BJ (cell line): ENCODE data around the gene HMG20B. TPM values are rescaled to one million over a fixed set of nuclear protein-coding genes. Genes with fewer than 3 reads are reported as not detected.

Source experiments
- CTCF ChIA-PET: fragments of 350-600 bp; formaldehyde crosslinking; extraction: SDS; loops from one replicate; lab custom pipeline; 2021; ENCODE audit warnings: antibody characterized with exemption, inconsistent platforms; lab: Yijun Ruan, JAX
- POLR2A ChIA-PET: fragments of 300-600 bp; sonication (Branson Sonifier 250); formaldehyde crosslinking; extraction: SDS; loops from one replicate; lab custom pipeline; 2021; ENCODE audit warnings: antibody characterized with exemption; lab: Charles Lee
- DNase-seq: peaks from one replicate; pipeline ENCODE4 v3.0.0-alpha.2; 2011; ENCODE audit warnings: low read depth
- H3K27me3 ChIP-seq: 2 replicates; pipeline ENCODE4 v1.6.0; 2011; ENCODE audit warnings: low read length; ENCODE audit not compliant: control insufficient read depth, insufficient read depth
- H3K36me3 ChIP-seq: 2 replicates; pipeline ENCODE4 v1.5.1; 2011; ENCODE audit warnings: low read length; ENCODE audit not compliant: control insufficient read depth, insufficient read depth
- H3K4me3 ChIP-seq: 2 replicates; pipeline ENCODE4 v1.5.1; 2011; ENCODE audit warnings: low read depth, mild to moderate bottlenecking, control low read depth, low read length
- polyA plus RNA-seq: library from polyadenylated mRNA; depleted of rRNA; stranded (reverse); fragments of >200 nt; gene quantifications from 2 replicates; pipeline ENCODE4 v1.2.3, GENCODE V29; 2011; rRNA removed
- small RNA-seq: library from RNA; depleted of rRNA; stranded (forward); fragments of <200 nt; gene quantifications from one replicate; pipeline ENCODE3, GENCODE V24; 2012; ENCODE audit warnings: low replicate concordance, low read depth; ENCODE audit not compliant: insufficient read length
- TF ChIP-seq, protein P1 (sequence below): IDR thresholded peaks from 2 replicates; pipeline ENCODE4 v1.5.1; 2011; ENCODE audit warnings: low read depth, mild to moderate bottlenecking, control low read depth, inconsistent platforms, low read length, moderate library complexity; ENCODE audit not compliant: insufficient read depth

HMG20B gene
- polyA plus RNA-seq, 1 experiment, result 54.2 TPM

DNA sequence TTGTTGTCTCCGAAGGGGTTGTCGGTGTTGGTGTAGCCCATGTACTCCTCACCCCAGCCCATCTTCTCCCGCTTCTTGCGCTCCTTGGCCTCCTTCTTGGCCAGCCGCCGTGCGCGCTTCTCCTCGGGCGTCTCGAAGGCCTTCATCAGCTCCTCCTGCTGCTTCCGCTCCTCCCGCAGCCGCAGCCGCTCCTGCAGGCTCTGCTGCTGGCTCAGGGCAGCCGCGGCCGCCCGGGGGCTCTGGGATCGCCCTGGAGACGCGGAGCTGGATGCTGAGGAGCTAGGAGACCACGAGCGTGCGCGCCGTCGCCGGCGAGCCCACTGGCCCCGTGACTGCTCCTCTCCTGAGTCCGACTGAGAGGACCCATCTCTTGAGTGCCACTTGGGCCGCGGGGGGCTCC is 51.0 kb downstream of the HMG20B start:
- no peak for DNase-seq
- ChIA-PET POLR2A (no interaction called here), CTCF (no interaction called here)
- H3K4me3 ChIP-seq, result no peak overlapping the region
- TF ChIP-seq, protein P1, sequence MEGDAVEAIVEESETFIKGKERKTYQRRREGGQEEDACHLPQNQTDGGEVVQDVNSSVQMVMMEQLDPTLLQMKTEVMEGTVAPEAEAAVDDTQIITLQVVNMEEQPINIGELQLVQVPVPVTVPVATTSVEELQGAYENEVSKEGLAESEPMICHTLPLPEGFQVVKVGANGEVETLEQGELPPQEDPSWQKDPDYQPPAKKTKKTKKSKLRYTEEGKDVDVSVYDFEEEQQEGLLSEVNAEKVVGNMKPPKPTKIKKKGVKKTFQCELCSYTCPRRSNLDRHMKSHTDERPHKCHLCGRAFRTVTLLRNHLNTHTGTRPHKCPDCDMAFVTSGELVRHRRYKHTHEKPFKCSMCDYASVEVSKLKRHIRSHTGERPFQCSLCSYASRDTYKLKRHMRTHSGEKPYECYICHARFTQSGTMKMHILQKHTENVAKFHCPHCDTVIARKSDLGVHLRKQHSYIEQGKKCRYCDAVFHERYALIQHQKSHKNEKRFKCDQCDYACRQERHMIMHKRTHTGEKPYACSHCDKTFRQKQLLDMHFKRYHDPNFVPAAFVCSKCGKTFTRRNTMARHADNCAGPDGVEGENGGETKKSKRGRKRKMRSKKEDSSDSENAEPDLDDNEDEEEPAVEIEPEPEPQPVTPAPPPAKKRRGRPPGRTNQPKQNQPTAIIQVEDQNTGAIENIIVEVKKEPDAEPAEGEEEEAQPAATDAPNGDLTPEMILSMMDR, result no peak
- H3K27me3 ChIP-seq, result no peaks in the 10 kb centered on the region
- H3K36me3 ChIP-seq, result peaks cover 11% of the 10 kb centered on the region

DNA sequence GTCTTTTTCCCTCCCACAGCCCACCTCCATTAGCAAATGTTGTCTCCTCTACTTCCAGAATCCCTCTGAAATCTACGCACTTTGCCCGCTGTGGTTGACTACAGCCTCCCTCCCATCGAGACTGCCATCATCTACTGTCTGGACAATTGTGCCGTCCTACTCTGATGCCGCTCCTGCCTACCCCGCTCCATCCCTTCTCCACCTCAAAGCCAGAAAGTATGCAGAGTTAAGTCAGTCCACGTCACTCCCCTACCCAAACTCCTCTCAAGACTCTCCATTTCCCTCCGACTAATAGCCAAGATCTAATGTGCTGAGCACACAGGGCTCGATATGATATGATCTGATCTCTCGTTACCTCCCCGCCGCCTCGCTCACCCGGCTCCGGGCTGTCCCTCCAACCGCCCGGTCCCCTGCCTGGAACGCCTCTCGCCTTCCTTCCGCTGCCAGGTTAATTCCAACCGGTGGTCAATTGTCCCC is 53.3 kb downstream of the HMG20B start:
- CTCF ChIA-PET, result interaction anchor here (1.0 kb wide), 1 partner anchor 81 kb away, joined by 3 read pairs; no protein-coding TSS in a partner anchor

DNA sequence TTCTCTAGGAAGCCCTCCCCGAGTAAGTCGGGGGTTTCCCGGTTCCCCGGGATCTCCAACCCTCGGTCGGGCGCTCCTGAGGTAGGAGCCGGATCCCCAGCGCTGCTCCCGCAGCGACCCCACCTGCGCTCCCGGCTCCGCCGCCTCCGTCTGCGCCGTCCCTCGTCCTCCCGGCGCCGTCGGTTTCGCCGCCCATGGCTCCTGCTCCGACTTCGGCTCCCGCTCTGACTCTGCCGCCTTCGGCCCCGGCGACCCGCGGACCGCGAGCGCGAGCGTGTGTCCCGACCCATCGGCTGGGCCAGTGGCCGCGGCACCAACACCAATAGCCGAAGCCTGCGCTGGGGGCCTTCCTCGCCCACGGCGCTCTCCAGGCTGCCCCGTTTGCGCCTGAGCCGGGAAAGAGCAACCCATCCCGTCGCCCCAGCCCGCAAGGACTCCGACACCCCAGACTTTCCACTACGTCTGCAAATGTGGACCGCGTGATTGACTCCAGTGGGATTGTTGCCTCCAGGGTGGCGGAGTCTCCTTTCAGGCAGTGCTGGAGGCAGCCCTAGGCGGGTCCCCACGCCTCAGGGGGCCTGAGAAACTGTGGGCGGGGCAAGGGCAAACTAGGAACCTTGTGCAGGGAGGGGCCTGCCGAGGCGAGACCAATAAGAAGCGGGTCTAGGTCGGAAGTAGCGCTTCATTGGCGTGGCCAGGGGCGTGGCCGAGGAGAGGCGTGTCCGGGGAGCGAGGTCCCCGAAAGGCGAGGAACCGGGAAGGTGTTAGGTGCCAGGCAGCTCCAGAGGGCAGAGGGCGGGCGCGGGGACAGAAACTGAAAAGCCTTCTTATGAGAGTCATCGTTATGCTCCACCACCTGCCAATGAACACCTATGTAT is 54.0 kb downstream of the HMG20B start, which contains the start of gene CACTIN:
CACTIN (minus strand) TSS at position 318 of the 878 bp plus-strand sequence; CDS start at position 290, 28 bp downstream.
- Histone ChIP-seq H3K4me3 (peak within 1 kb of the TSS; percentile 92), H3K36me3 (peaks cover 10% of the 10 kb centered on the region), H3K27me3 (no peaks in the 10 kb centered on the region)
- POLR2A ChIA-PET, result no interaction called here
- CTCF ChIA-PET, result interaction anchor here (1.0 to 1.2 kb wide), 2 partner anchors 78 to 82 kb away, joined by 3 read pairs; no protein-coding TSS in a partner anchor
- TF ChIP-seq, protein P1, result no peak
- peak; percentile 84 for DNase-seq

More for the DNA sequence above, 53.3 kb downstream of the HMG20B start:
- DNase-seq, result no peak
- Histone ChIP-seq H3K4me3 (peak overlapping the region; percentile 92), H3K27me3 (no peaks in the 10 kb centered on the region), H3K36me3 (peaks cover 10% of the 10 kb centered on the region)
- POLR2A ChIA-PET, result no interaction called here
- TF ChIP-seq, protein P1, result no peak

DNA sequence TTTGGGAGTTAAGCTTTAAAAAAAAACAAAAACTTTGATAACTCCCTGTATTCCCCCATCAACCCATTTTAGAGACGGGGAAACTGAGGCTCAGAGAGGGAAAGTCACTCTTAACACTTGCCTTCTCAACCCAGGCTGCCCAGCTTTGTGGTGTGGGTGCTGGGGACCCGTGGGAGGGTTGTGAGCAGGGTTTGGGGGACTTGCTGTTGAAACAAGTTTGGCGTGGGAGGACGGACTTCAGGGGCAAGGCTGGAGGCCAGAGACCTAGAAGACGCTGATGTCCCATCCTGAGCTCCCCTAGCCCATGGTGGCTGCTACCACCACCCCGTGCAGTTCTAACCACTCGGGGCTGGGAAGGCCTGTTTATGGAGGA is 54.6 kb downstream of the HMG20B start:
- no peaks in the 10 kb centered on the region for H3K27me3 ChIP-seq
- CTCF ChIA-PET, result interaction anchor here (1.2 kb wide), 1 partner anchor 77 kb away, joined by 3 read pairs; no protein-coding TSS in a partner anchor
- DNase-seq, result no peak
- peaks cover 11% of the 10 kb centered on the region for H3K36me3 ChIP-seq
- POLR2A ChIA-PET, result no interaction called here
- TF ChIP-seq, protein P1, result no peak
- H3K4me3 ChIP-seq, result no peak overlapping the region

Small RNA genes lying within 50 kb of the gene (small RNA-seq; reads per million reads assigned to genes)
- not detected for gene AC005786.1

Other genes starting within 250 kb of the HMG20B start
- 3.7 and 5.0 TPM in 2 replicates for gene NFIC, start 206.4 kb upstream of the HMG20B start, polyA plus RNA-seq
- 0.12 and 0.20 TPM in 2 replicates for gene SMIM24, start 92.4 kb upstream of the HMG20B start, polyA plus RNA-seq
- not detected in 2 replicates for gene SMIM44, start 89.5 kb upstream of the HMG20B start, polyA plus RNA-seq
- 3.9 and 8.3 TPM in 2 replicates for gene DOHH, start 72.3 kb upstream of the HMG20B start, polyA plus RNA-seq
- gene FZR1, start 66.6 kb upstream of the HMG20B start, polyA plus RNA-seq, result 20.4 and 52.3 TPM in 2 replicates
- gene TEKTIP1, start 33.8 kb upstream of the HMG20B start, polyA plus RNA-seq, result not detected in 2 replicates
- gene MFSD12, start 15.4 kb upstream of the HMG20B start, polyA plus RNA-seq, result 35.0 and 54.7 TPM in 2 replicates
- gene GIPC3, start 12.5 kb downstream of the HMG20B start, polyA plus RNA-seq, result 0.36 and 0.63 TPM in 2 replicates
- 0.54 and 1.2 TPM in 2 replicates for gene TBXA2R, start 33.9 kb downstream of the HMG20B start, polyA plus RNA-seq
- gene CACTIN, start 53.8 kb downstream of the HMG20B start, polyA plus RNA-seq, result 9.3 and 13.8 TPM in 2 replicates
- gene PIP5K1C, start 127.5 kb downstream of the HMG20B start, polyA plus RNA-seq, result 14.2 and 35.3 TPM in 2 replicates
- gene TJP3, start 135.4 kb downstream of the HMG20B start, polyA plus RNA-seq, result not detected in 2 replicates
- 7.7 and 12.4 TPM in 2 replicates for gene APBA3, start 188.7 kb downstream of the HMG20B start, polyA plus RNA-seq
- 70.1 and 77.7 TPM in 2 replicates for gene MRPL54, start 189.7 kb downstream of the HMG20B start, polyA plus RNA-seq
- not detected in 2 replicates for gene RAX2, start 199.3 kb downstream of the HMG20B start, polyA plus RNA-seq
- gene MATK, start 213.4 kb downstream of the HMG20B start, polyA plus RNA-seq, result not detected in 2 replicates